Measurements from ENCODE around the gene TBC1D2B.
"Not testable (repeated sequence)": the region's sequence is repeated elsewhere in the genome, so short reads cannot be mapped to it uniquely, and the experiment has no call there.

Gene TBC1D2B

DNA sequence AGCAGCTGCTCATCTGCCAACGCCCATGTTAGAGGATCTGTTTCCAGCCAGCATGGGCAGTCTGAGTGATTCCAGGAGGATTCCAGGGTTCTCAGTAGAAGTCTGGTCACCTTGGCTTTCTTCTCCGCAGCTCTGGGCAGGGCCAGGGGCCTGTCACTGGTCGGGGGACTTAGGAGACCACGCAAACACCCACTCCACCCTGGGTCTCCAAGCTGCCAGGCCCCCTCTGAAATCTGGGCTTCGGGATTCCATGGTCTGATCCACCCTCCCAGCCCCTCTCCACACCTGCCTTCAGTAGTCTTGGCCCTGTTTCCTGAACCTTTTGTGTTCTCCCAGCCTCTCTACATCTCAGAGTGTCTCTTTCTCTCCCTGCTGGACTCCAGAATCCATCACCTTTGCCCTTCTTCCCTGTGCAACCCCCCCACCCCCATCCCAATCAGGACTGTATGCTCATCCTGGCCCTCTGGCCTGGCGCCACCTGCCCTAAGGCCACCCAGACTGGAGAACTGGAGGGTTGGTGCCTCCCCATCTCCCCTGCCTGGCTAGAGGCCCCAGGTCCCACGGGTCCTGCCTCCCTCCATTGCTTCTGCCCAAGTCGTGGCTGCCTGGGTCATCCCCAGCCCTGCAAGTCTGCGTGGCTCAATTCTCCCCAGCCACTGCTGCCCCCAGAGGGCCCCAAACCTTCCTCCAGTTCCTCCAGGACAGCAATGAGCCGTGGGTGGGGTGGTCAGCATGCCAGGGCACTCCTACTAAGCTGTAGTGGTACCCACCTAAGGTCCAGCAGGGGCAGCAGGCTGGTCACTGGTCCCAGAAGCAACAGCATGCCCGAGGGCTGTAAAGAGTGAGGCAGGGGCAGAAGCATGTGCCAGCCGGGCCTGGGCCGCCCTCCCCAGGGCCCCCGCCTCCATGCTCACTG lies 102.8 kb downstream of the TBC1D2B start:
- Histone ChIP-seq H3K36me3 (ENCODE audit: control insufficient read depth, insufficient read depth, low read length) (no peaks in the 10 kb centered on the region), H3K9me3 (ENCODE audit: control insufficient read depth, low read length) (no peaks in the 10 kb centered on the region), H3K79me2 (no peaks in the 10 kb centered on the region), H3K27me3 (ENCODE audit: control insufficient read depth, insufficient read depth, low read length) (no peaks in the 10 kb centered on the region), H3K4me1 (no peaks in the 10 kb centered on the region), H2AFZ (no peak overlapping the region), H3K27ac (no peak overlapping the region), H3K4me3 (ENCODE audit: low read depth, low read length) (no peak overlapping the region), H3K9ac (no peak overlapping the region), H3K4me2 (ENCODE audit: low read length) (no peak overlapping the region)
- TF ChIP-seq, protein P1, sequence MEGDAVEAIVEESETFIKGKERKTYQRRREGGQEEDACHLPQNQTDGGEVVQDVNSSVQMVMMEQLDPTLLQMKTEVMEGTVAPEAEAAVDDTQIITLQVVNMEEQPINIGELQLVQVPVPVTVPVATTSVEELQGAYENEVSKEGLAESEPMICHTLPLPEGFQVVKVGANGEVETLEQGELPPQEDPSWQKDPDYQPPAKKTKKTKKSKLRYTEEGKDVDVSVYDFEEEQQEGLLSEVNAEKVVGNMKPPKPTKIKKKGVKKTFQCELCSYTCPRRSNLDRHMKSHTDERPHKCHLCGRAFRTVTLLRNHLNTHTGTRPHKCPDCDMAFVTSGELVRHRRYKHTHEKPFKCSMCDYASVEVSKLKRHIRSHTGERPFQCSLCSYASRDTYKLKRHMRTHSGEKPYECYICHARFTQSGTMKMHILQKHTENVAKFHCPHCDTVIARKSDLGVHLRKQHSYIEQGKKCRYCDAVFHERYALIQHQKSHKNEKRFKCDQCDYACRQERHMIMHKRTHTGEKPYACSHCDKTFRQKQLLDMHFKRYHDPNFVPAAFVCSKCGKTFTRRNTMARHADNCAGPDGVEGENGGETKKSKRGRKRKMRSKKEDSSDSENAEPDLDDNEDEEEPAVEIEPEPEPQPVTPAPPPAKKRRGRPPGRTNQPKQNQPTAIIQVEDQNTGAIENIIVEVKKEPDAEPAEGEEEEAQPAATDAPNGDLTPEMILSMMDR (IDR thresholded peaks at IDR 0.05), result no peak

DNA sequence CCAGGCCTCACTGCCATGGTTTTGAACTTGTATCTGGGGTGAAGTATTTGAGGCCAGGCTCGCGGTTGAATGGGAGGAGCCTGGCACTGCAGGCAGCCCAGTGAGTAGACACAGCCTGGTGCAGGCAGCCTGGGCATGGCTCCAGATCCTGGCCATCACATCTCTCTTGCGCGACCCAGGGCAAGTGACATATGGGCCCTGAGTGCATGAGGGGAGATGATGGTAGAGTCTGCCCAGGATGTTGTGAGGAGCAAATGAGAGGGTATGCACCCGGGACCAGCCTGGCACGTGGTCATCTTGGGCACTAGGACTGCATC lies 103.5 kb downstream of the TBC1D2B start:
- Histone ChIP-seq H3K9ac (no peak overlapping the region), H3K9me3 (ENCODE audit: control insufficient read depth, low read length) (no peaks in the 10 kb centered on the region), H3K79me2 (no peaks in the 10 kb centered on the region), H3K4me3 (ENCODE audit: low read depth, low read length) (no peak overlapping the region), H3K27me3 (ENCODE audit: control insufficient read depth, insufficient read depth, low read length) (no peaks in the 10 kb centered on the region), H3K4me2 (ENCODE audit: low read length) (no peak overlapping the region), H3K27ac (no peak overlapping the region), H2AFZ (peak overlapping the region; percentile 28), H3K36me3 (ENCODE audit: control insufficient read depth, insufficient read depth, low read length) (no peaks in the 10 kb centered on the region), H3K4me1 (no peaks in the 10 kb centered on the region)
- TF ChIP-seq, protein P1 (IDR thresholded peaks at IDR 0.05), result no peak

DNA sequence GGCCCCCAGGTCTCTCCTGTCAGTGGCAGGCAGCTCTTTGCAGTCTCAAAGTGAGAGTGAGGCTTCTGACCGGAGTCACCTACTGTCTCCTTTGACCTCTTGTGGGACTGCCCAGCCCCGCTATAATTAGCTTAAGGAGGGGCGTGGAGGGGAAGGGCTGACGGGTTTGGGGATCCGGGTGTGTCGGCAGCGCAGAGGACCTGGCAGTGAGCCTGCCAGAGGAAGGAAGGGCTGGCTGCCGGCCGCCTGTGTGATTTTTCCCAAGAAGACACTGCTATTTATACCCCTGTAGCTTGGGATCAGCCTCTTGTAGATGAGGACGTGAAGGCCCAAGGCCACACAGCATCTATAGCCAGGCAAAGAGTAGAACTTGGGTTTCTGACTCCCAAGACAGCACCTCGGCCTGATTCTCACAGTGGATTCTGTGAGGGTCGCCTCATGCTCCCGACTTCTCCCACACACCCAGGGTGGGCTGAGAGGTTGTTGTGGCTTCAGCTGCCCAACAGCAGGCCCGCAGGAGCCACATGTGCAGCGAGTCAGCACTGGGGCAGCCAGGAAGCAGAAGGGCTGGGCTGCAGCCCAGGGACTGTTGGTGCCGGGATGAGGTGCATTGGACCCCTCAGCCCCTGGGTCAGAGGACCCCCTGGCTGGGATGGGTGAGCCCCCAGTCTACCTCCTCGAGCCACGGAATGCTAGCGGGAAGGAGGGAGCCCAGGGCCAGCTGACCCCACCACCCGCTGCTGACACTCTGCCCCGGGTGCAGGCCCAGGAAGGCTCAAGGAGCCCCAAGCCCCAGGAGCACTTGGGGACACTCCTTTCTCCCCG lies 104.0 kb downstream of the TBC1D2B start:
- H3K36me3 ChIP-seq (ENCODE audit: control insufficient read depth, insufficient read depth, low read length); H3K27me3 ChIP-seq (ENCODE audit: control insufficient read depth, insufficient read depth, low read length); H3K9ac ChIP-seq; H3K9me3 ChIP-seq (ENCODE audit: control insufficient read depth, low read length); H3K27ac ChIP-seq; H3K4me2 ChIP-seq (ENCODE audit: low read length); H3K4me3 ChIP-seq (ENCODE audit: low read depth, low read length); H3K79me2 ChIP-seq; H3K4me1 ChIP-seq: not testable (repeated sequence)
- peak overlapping the region; percentile 28 for H2AFZ ChIP-seq

- H3K27me3 ChIP-seq (ENCODE audit: control insufficient read depth, insufficient read depth, low read length); H3K79me2 ChIP-seq; H2AFZ ChIP-seq; H3K36me3 ChIP-seq (ENCODE audit: control insufficient read depth, insufficient read depth, low read length); H3K4me3 ChIP-seq (ENCODE audit: low read depth, low read length); H3K9ac ChIP-seq; H3K4me1 ChIP-seq; H3K4me2 ChIP-seq (ENCODE audit: low read length); H3K9me3 ChIP-seq (ENCODE audit: control insufficient read depth, low read length); H3K27ac ChIP-seq: not testable (repeated sequence)
Observed at GRCh38 chr15:77972706-77973105, 104.8 kb downstream of the TBC1D2B start.

DNA sequence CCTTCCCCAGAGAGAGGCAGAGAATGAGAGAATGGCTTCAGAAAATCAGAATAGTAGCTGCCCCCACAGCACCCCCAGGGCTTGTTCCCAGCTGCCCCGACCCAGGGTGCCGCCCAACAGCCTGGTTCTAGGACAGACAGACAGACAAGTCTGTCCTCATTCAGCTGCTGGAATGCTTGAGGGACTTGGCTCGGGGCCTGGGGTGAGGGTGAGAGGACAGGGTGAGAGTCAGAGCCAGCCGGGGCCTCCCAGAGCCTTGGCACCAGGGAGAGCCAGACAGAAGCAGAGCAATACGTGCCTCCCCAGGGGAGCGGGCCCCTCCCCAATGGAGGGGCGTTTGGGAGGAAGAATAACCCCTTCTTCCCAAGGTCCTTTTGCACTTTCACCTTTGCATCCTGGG lies 105.6 kb downstream of the TBC1D2B start:
- H2AFZ ChIP-seq; H3K27ac ChIP-seq; H3K36me3 ChIP-seq (ENCODE audit: control insufficient read depth, insufficient read depth, low read length); H3K9ac ChIP-seq; H3K4me1 ChIP-seq; H3K4me3 ChIP-seq (ENCODE audit: low read depth, low read length); H3K79me2 ChIP-seq; H3K27me3 ChIP-seq (ENCODE audit: control insufficient read depth, insufficient read depth, low read length); H3K4me2 ChIP-seq (ENCODE audit: low read length); H3K9me3 ChIP-seq (ENCODE audit: control insufficient read depth, low read length): not testable (repeated sequence)

- not testable (repeated sequence) for H3K4me3 ChIP-seq (ENCODE audit: low read depth, low read length); H3K27ac ChIP-seq; H3K9me3 ChIP-seq (ENCODE audit: control insufficient read depth, low read length); H3K4me2 ChIP-seq (ENCODE audit: low read length); H3K36me3 ChIP-seq (ENCODE audit: control insufficient read depth, insufficient read depth, low read length); H2AFZ ChIP-seq; H3K27me3 ChIP-seq (ENCODE audit: control insufficient read depth, insufficient read depth, low read length); H3K9ac ChIP-seq; H3K4me1 ChIP-seq; H3K79me2 ChIP-seq
Observed at GRCh38 chr15:77970813-77971360, 106.6 kb downstream of the TBC1D2B start.
